HL-60 (cell line): ENCODE results near the gene GREB1.

Source experiments
- DNase-seq, 2 experiments: peaks; one replicate each; pipeline ENCODE4 v3.0.0-alpha.2; 2010 to 2020; ENCODE audit warnings: low read depth in 1 of 2, low spot score in 1 of 2
- H3K27ac ChIP-seq: fragments of 250-450 bp; sonication (Bioruptor Pico); replicated peaks from 2 replicates; pipeline ENCODE4 v1.5.1; 2020; ENCODE audit warnings: mild to moderate bottlenecking, moderate library complexity
- H3K27me3 ChIP-seq: fragments of 250-450 bp; sonication (Bioruptor Pico); 2 replicates; pipeline ENCODE4 v1.5.1; 2021; ENCODE audit warnings: mild to moderate bottlenecking, moderate library complexity; ENCODE audit not compliant: insufficient read depth, poor library complexity, severe bottlenecking
- H3K4me3 ChIP-seq: replicated peaks from 2 replicates; pipeline ENCODE4 v1.5.1; 2011; ENCODE audit warnings: mild to moderate bottlenecking, control low read depth, low read length; ENCODE audit not compliant: insufficient read depth
- CTCF ChIP-seq: IDR thresholded peaks from one replicate; pipeline ENCODE4 v1.5.1; 2011; ENCODE audit warnings: low read length, control low read depth, inconsistent platforms; ENCODE audit not compliant: insufficient read depth
- GABPA ChIP-seq: IDR thresholded peaks from 2 replicates; pipeline ENCODE4 v1.6.1; 2012; ENCODE audit warnings: low read depth
- POLR2AphosphoS5 ChIP-seq: IDR thresholded peaks from 2 replicates; pipeline ENCODE4 v1.6.1; 2012; ENCODE audit warnings: low read depth
- REST ChIP-seq: IDR thresholded peaks from 2 replicates; pipeline ENCODE4 v1.6.1; 2012; ENCODE audit warnings: low read depth; ENCODE audit not compliant: insufficient replicate concordance
- SPI1 ChIP-seq: IDR thresholded peaks from 2 replicates; pipeline ENCODE4 v1.6.1; 2012; ENCODE audit warnings: low read depth, mild to moderate bottlenecking, borderline replicate concordance

Gene GREB1

GRCh38 chr2:11617984-11618707, 84.3 kb downstream of the GREB1 start:
- H3K27me3 ChIP-seq = no peaks in the 10 kb centered on the region
- no peak overlapping the region for H3K27ac ChIP-seq
- TF ChIP-seq POLR2AphosphoS5 (no peak), REST (no peak), CTCF (no peak), GABPA (no peak), SPI1 (no peak)
- DNase-seq = no peak
- H3K4me3 ChIP-seq = no peak overlapping the region

GRCh38 chr2:11618708-11619062, 84.8 kb downstream of the GREB1 start:
- Histone ChIP-seq H3K27me3 (no peaks in the 10 kb centered on the region), H3K4me3 (no peak overlapping the region), H3K27ac (no peak overlapping the region)
- TF ChIP-seq REST = no peak
- DNase-seq = no peak

GRCh38 chr2:11621410-11621809, 87.6 kb downstream of the GREB1 start:
- Histone ChIP-seq H3K27me3 (no peaks in the 10 kb centered on the region), H3K4me3 (no peak overlapping the region), H3K27ac (no peak overlapping the region)
- TF ChIP-seq REST = no peak
- no peak for TF ChIP-seq POLR2AphosphoS5
- DNase-seq = no peak

- H3K27me3 ChIP-seq = no peaks in the 10 kb centered on the region
- DNase-seq = no peak
- TF ChIP-seq SPI1 = no peak
- no peak for TF ChIP-seq GABPA
- TF ChIP-seq CTCF = no peak
- no peak for TF ChIP-seq POLR2AphosphoS5
- TF ChIP-seq REST = no peak
- H3K27ac ChIP-seq = no peak overlapping the region
- no peak overlapping the region for H3K4me3 ChIP-seq
Observed at GRCh38 chr2:11622611-11623010, 88.8 kb downstream of the GREB1 start.
